Fibroblast of skin of left quadriceps (primary cell): ENCODE measurements around the gene NYNRIN.

Experiments
- DNase-seq, 2 experiments: peaks; one replicate each; pipeline ENCODE4 v3.0.0-alpha.2; 2013; ENCODE audit warnings: low read depth in 2 of 2

Gene NYNRIN

DNA sequence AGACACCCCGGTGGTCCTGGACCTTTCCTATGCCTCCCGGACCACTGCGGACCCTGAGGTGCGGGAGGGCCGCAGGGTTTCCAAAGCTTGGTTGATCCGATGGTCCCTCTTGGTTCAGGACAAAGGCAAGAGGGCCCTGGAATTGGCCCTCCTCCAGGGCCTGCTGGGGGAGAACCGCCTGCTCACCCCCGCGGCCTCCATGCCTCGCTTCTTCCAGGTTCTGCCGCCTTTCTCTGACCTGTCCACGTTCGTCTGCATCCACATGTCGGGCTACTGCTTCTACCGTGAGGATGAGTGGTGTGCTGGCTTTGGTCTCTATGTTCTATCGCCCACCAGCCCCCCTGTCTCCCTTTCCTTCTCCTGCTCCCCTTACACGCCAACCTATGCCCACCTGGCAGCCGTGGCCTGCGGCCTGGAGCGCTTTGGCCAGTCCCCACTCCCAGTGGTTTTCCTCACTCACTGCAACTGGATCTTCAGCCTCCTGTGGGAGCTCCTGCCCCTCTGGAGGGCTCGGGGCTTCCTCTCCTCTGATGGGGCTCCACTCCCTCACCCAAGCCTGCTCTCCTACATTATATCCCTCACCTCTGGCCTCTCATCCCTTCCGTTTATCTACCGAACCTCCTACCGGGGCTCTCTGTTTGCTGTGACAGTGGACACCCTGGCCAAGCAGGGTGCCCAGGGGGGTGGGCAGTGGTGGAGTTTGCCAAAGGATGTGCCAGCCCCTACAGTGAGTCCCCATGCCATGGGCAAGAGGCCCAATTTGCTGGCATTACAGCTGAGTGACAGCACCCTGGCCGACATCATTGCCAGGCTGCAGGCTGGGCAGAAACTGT is 16.8 kb downstream of the NYNRIN start:
- no peak for DNase-seq

DNA sequence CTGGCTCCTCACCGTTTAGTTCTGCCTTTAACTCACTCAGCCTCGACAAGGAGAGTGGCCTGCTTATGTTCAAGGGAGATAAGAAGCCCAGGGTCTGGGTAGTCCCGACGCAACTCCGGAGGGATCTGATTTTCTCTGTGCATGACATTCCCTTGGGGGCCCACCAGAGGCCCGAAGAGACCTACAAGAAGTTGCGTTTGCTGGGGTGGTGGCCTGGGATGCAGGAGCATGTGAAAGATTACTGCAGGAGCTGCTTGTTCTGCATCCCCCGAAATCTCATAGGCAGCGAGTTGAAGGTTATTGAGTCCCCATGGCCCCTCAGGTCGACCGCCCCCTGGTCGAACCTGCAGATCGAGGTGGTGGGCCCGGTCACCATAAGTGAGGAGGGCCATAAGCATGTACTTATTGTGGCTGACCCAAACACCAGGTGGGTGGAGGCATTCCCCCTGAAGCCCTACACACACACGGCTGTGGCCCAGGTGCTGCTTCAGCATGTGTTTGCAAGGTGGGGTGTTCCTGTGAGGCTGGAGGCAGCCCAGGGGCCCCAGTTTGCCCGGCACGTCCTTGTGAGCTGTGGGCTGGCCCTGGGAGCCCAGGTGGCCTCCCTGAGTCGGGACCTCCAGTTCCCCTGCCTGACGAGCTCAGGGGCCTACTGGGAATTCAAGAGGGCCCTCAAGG is 17.6 kb downstream of the NYNRIN start:
- DNase-seq: no peak

DNA sequence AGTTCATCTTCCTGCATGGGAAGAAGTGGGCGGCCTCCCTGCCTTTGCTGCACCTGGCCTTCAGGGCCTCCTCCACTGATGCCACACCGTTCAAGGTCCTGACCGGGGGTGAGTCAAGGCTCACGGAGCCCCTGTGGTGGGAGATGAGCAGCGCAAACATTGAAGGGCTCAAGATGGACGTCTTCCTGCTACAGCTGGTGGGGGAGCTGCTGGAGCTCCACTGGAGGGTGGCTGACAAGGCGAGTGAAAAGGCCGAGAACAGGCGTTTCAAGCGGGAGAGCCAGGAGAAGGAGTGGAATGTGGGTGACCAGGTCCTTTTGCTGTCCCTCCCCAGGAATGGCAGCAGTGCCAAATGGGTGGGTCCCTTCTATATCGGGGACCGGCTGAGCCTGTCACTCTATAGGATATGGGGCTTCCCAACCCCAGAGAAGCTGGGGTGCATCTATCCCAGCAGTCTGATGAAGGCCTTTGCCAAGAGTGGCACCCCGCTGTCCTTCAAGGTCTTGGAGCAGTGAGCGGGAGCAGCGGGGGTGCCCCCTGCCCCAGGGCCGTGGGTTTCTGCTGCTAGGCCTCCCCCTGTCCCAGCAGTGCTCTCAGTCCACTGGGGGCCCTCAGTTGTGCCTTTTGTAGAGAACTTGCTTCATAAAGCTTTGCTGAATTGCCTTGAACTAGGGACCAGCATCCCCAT is 18.3 kb downstream of the NYNRIN start:
- DNase-seq: no peak

- DNase-seq: no peak
Observed at GRCh38 chr14:24417832-24418491, 19.2 kb downstream of the NYNRIN start.

DNA sequence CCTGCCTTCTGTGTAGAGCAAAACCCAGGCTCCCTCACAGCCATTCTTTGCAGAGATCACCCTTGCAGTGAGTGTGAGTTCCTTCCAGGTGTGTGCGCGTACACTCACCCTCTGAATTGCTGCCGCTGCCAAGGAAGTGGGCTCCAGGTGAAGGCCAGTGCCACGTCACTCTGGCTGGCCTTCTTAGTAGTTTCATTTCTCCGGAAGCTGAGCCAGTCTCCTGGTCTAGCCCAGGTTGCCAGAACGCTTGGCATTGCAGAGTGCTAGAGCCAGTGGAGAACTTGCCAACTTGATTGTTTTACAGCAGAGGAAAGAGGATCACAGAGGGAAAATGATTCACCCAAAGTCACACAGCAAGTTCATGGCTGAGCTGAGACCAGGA is 19.7 kb downstream of the NYNRIN start:
- DNase-seq: no peak

DNA sequence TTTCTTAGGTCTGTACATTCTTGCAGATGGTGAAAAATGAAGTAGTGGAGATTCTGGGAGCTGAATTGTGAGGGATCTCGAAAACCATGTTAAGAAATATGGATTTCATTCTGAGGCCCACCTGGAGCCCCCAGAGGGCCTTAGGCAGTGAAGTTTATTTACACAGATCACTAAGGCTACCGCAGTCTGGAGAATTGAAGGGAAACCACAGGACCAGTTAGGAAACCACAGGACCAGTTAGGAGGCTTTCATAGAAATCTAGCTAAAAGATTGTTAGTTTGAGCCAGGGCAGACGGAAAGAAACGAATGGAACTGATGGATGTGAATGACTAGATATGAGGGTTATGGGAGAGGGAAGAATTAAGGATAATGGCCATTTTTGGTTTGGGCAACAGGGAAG is 23.5 kb downstream of the NYNRIN start:
- DNase-seq: no peak

- DNase-seq: no peak
Observed at GRCh38 chr14:24422694-24423601, 24.1 kb downstream of the NYNRIN start.

- DNase-seq: peak; percentile 59 to 60
Observed at GRCh38 chr14:24425704-24426103, 26.9 kb downstream of the NYNRIN start.

DNA sequence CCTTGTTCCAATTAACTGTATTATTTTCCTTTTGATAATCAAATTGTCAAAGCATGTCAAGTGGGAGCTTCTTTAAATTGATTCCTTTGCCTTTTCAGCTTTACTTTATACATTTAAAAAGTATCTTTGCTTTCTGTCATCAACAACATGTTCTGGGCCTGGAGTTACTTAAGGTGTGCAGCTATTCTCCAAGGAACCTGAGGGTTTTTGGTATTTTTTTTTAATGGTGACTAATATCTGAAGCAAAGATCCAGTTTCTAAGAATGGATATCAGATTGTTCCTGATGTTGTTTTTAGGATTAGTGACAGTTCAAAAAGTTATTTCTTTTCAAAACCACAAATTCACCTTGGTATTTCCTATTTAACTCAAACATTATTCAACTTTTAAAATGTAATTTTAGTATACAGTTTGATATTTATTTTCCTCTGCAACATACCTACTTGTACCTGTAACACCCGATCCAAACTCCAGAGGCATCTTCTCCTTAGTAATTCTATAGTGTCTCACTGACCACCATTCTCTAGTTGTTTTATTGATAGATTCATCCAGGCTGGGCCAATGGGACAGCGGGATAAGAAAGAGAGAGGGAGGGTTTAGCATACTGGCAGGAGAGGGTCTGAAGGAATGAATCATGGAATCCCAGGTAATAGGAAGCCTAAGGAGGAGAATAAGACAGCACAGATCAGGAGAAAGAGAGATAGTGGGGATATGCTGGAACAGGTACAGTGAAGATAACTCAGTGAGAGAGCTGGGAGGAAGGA is 27.5 kb downstream of the NYNRIN start:
- DNase-seq: no peak

GRCh38 chr14:24426912-24427536 is 28.2 kb downstream of the NYNRIN start:
- DNase-seq: no peak

DNA sequence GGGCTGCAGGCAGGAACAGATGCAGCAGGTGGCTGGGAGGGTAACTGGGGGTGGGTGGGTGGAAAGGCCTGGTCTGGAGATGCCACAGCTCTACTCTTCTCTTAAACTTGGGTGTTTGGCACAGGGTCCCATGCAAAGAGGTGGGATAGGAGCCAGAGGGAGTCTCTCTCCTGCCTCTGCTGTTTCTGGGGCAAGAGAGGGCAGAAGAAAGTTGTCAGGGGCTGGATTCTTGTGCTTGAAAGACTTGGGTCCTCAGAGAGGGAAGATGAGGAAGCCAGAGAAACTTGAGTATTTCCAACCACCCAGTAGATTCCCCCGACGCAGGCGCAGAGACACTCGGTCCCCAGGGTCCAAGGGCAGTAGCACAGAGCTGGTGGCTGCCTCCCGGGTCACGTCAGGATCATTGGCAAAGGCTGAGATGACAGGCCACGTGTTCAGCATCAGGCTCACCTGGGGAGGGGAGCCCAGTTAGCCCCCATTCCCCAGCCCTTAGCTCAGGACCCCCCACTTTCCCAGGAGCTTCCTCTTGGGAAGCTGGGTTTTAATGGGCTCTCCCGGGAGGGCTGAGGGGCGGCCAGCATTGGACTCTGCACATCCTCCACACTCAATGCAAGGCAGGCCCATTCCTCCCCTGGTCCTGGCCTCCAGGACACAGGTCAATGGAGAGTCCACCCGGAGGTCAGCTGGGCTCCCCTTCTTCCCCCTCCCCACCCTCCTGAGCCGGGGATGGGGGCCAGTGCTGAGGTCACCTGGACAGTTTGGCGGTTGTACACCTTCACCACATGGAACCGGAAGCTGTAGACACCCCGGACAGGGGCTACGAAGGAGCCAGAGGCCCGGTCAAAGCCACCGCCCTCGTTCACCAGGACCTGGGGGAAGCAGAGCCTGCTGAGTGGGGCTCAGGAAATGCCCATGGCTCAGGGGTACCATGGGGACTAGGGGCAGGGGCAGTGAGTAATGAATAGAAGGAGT is 29.0 kb downstream of the NYNRIN start:
- no peak for DNase-seq

- no peak for DNase-seq
Observed at GRCh38 chr14:24428628-24429394, 30.0 kb downstream of the NYNRIN start.

DNA sequence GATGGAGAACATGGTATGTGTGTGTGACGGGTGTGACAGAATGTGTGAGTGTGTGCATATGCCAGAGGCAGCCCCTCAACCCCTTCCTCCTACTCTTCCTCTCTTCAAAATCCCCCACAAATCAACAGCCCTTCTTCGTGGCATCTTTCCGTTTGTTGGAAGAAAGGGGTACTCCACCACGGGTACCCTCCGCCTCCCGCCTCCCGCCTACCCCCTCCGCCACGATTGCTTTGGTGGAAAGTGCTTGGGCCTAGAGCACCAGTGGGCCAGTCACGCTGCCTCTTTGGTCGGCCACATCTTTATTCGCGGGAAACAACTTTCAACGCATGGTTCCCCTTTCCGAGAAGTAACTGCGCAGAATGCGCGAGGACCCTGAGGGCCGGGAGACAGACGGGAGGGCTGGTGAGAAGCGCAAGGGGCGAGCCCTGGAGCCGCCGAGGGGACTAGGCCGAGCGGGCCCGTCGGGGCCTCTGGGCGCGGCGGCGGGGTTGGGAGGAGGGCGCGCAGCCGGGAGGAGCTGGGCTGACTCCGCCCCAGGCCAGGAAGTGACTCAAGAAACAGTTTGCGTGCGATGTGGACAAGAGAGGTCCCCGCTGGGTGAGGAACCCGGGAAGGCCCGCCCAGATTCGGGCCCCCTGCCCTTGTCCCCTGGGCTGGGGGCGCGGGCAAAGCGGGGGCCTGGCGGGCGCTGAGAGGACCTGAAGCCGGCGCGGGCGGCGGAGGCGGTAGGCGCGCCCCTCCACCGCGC is 30.8 kb downstream of the NYNRIN start, which contains the start of the genes CBLN3 and KHNYN:
Gene CBLN3 (minus strand): TSS at position 274 of the 748 bp plus-strand sequence. CDS start 614 bp downstream, outside the sequence.
Gene KHNYN (plus strand): TSS at position 560 of the 748 bp plus-strand sequence. CDS start 777 bp downstream, outside the sequence.
- DNase-seq: peak; percentile 85

GRCh38 chr14:24430143-24430681 is 31.4 kb downstream of the NYNRIN start:
- DNase-seq: peak; percentile 46 to 52

DNA sequence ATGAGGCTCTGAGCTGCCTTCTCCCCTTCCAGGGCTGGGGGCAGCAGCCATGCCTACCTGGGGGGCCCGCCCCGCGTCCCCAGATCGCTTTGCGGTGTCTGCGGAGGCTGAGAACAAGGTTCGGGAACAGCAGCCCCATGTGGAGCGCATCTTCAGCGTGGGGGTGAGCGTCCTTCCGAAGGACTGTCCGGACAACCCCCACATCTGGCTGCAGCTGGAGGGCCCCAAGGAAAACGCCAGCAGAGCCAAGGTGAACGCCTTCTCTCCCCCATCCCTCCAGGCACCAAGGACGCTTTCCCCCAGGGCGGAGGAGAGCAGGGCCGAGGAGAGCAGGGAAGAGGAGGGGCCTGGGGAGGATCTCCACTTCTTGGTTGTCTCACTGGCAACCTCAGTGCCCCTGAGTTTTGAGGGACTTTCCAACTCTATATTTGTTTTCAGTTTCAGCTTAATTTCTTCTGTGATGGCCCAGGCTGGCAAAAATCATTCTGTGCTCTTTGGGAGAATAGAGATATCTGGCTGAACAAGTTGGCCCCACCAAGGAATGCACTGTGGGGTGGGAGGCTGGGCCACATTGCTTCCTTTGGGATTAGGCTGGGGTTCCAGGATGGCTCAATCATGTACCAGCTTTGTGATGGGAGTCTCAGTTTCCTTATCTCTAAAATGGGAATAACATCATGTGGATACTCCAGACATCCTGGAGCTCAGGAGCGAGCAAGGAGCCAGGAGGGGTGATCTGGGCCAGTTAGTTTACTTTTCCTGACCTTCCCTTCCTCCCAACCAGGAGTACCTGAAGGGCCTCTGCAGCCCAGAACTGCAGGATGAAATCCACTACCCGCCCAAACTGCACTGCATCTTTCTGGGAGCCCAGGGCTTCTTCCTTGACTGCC is 32.1 kb downstream of the NYNRIN start:
- peak in 1 of 2 experiments; percentile 18 for DNase-seq
